Stomach (tissue), 9 donors: ENCODE measurements around the gene UCKL1. TPM values are rescaled to one million over a fixed set of nuclear protein-coding genes. Genes with fewer than 3 reads are reported as not detected.

Experiments used
- DNase-seq, 2 donors: peaks; one replicate each; pipeline versions ENCODE4 v3.0.0 to v3.0.0-alpha.2; 2013 to 2019
- H3K27ac ChIP-seq, 5 donors: fragments of 200-600 bp in 4 of 5; sonication (generic) in 4 of 5; one replicate each; pipeline ENCODE4 v1.5.1; 2013 to 2019; ENCODE audit warnings: mild to moderate bottlenecking in 1 of 5, moderate library complexity in 1 of 5
- H3K27me3 ChIP-seq, 3 donors: fragments of 200-600 bp; sonication (generic); one replicate each; pipeline ENCODE4 v1.5.1; 2017 to 2019; ENCODE audit warnings: mixed run types in 1 of 3
- H3K36me3 ChIP-seq, 4 donors: fragments of 200-600 bp; sonication (generic); 1 replicate in 3 of 4; 2 replicates in 1 of 4; pipeline ENCODE4 v1.5.1; 2016 to 2019
- H3K4me1 ChIP-seq, 4 donors: fragments of 200-600 bp; sonication (generic); one replicate each; pipeline ENCODE4 v1.5.1; 2016 to 2019
- H3K4me3 ChIP-seq, 4 donors: fragments of 200-600 bp; sonication (generic) in 3 of 4; one replicate each; pipeline ENCODE4 v1.5.1; 2016 to 2019; ENCODE audit warnings: mild to moderate bottlenecking in 1 of 4
- H3K9me3 ChIP-seq, 4 donors: fragments of 200-600 bp; sonication (generic); one replicate each; pipeline ENCODE4 v1.5.1; 2016 to 2019
- CTCF ChIP-seq, 7 experiments: fragments of 450-650 bp in 4 of 7; fragments of 200-600 bp in 3 of 7; sonication (generic) in 3 of 7; IDR thresholded peaks; one replicate each; pipeline ENCODE4 v1.5.1; 2016 to 2019; ENCODE audit warnings: antibody characterized with exemption in 7 of 7, control low read depth in 2 of 7, mild to moderate bottlenecking in 1 of 7
- EP300 ChIP-seq: sonication (generic); formaldehyde crosslinking; IDR thresholded peaks from one replicate; pipeline ENCODE4 v1.6.1; 2017; ENCODE audit warnings: antibody characterized with exemption
- POLR2A ChIP-seq, 4 donors: fragments of 450-650 bp; IDR thresholded peaks; one replicate each; pipeline ENCODE4 v1.6.1; 2016; ENCODE audit warnings: antibody characterized with exemption in 4 of 4, control low read depth in 2 of 4, mild to moderate bottlenecking in 1 of 4, moderate library complexity in 1 of 4
- POLR2AphosphoS5 ChIP-seq, 3 donors: sonication (generic); formaldehyde crosslinking; IDR thresholded peaks; one replicate each; pipeline ENCODE4 v1.6.1; 2016; ENCODE audit warnings: antibody characterized with exemption in 3 of 3
- WGBS, 5 donors: extraction: QIAGEN DNeasy Blood & Tissue Kit in 3 of 5; methylation state at CpG; one replicate each; pipeline versions ENCODE4 v1.1.5 to v1.1.7; 2013 to 2018; 5-methylcytosine and 5-hydroxymethylcytosine counted together
- intact Hi-C: fragments of 100-400 bp; cut with DNase I; formaldehyde crosslinking; loops from one replicate; pipeline ENCODE4 v1.15.1; 2023; ENCODE audit warnings: low total_unique reads
- polyA plus RNA-seq, 3 donors: library from polyadenylated mRNA; stranded (reverse); fragments of 200-250 nt; gene quantifications; one replicate each; pipeline ENCODE4 v1.2.3, GENCODE V29; 2013
- total RNA-seq, 5 donors: library from RNA; depleted of rRNA; stranded (reverse); fragments of >200 nt; gene quantifications; one replicate each; pipeline versions ENCODE4 v1.1.0 to v1.2.3, GENCODE V29; 2014 to 2016
- donor health status: healthy with polysubstance abuse.
- donor health status: Bipolar disorder and iron deficiency.
- donor health status: healthy.

UCKL1 gene
- total and polyA plus RNA-seq, 8 donors, result 17.7 to 107 (median 32.2) TPM

DNA sequence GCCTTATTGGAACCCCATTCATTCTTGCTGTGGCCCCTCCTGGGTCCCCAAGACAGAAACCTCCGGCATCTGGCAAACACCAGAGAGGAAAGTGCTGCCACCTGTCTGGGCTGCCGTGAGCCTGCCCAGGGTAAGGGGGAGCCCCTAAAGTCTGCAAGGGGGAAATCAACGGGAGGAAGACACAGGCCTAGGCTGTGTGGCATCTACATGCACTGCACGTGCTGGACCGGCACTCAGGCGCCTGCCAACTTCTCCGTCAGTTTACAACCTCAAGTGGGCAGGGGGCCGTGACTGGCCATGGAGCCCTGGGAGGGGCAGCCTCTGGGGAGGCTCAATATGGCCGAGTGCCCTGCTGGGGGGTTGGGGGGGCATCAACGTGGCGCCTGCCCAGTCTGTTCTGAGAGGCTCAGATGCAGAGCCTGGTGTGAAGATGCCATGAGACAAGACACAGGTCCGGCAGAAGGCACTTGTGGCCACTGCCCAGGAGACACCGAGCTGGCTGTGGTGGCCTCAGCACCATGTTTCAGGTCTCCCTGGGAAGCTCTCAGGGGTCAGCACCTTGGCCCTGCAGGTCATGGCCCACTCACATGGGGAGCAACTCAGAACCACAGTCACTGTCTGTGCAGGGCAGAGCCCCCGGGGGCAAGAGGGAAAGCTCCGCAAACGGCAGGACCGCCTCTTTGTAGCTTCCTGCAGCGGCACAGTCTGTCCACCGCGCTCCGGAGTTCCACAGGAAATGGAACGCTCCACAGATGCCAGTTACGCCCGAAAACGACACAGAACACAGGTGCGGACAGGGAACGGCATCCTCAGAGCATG, 8.4 kb downstream of the UCKL1 start:
- peak in 1 of 2 donors; percentile 56 for DNase-seq
- peak overlapping the region in 2 of 4 donors; percentile 5 to 42 for H3K4me3 ChIP-seq
- WGBS, 5 donors, result 38 to 59% (median 46%) methylated on average over 26 to 27 of the region's 27 CpGs

DNA sequence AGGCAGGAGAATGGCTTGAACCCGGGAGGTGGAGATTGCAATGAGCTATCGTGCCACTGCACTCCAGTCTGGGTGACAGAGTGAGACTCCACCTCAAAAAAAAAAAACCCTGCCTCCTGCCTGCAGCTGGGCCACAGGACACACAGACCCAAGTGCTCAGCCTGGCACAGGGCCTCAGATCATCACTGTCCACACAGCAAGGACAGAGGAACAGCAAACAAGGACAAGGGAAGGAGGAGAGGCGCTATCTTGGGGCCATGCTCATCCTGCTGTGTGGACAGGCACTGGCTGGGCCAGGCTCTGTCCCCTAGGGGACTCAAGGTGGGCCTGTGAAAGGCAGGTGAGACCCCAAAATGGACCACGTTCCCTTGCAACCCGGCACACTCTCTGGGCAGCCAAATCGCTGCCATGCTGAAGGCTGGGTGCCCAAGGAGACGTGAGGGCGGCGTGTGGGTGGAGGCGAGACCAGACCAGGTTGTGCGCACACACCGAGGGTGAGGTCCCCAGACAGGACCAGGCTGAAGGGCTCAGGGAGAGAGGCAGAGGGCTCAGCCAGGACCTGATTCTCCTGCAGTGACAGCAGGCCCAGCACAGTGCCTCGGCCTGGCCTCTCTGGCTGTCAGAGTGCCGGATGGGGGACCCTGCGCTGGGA, 9.1 kb downstream of the UCKL1 start:
- no peak for DNase-seq
- WGBS, 5 donors, result 70 to 84% (median 76%) methylated on average over 9 to 15 of the region's 15 CpGs

More for the DNA sequence above, 8.4 kb downstream of the UCKL1 start:
- peak overlapping the region in 4 of 5 donors; percentile 39 to 88 (median 82) for H3K27ac ChIP-seq
- TF ChIP-seq POLR2A (IDR thresholded peaks at IDR 0.05) (no peak), POLR2AphosphoS5 (IDR thresholded peaks at IDR 0.05) (peak in 1 of 3 donors; percentile 4), CTCF (IDR thresholded peaks at IDR 0.05) (no peak), EP300 (no peak)
- intact Hi-C loops, result no loop called here
- H3K36me3 ChIP-seq, result peaks cover 31 to 42% (median 39%) of the 10 kb centered on the region in 4 donors
- no peaks in the 10 kb centered on the region for H3K9me3 ChIP-seq
- peaks cover 54 to 73% (median 69%) of the 10 kb centered on the region in 4 donors for H3K4me1 ChIP-seq
- H3K27me3 ChIP-seq, result no peaks in the 10 kb centered on the region

DNA sequence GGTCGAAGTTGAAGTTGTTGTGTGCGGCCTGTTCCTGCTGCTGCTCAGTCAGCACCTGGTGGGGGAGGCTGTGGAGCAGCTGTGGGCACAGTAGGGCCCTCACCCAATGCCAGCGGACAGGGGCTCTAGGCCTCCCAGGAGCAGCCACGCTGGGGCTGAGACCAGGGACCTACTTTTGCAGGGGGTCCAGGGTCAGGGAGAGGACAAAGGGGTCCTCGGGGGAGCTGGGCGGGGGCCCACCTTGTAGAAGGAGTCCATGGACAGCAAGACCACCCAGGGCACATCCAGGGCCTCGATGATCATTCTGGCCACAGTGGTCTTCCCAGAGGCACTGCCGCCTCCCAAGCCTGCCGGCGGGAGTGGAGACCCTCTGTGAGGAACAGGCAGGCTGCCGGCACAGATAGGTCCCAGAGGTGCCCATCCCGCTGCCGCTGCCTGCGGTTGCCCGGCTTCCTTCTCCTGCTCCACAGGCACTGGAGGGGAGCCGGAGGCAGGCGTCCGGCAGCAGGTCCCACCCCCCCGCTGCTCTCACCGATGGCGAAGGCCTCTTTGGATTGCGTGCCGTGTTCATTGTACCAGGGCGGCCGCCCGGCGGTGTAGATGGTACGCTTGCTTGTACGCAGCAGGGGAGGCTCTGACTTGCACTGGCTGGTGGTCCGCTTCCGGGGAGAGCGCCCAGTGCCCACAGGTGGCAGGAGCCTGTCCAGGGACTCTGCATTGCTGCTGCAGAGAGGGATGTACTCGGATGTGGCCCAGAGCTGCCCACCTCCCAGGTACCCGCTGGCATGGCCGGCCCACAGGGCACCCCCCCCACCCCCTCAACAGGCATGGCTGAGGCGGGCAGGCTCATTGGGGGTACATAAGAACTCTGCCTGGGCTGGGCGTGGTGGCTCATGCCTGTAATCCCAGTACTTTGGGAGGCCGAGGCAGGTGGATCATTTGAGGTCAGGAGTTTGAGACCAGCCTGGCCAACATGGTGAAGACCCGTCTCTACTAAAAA, 10.0 kb downstream of the UCKL1 start:
- Histone ChIP-seq H3K4me3 (no peak overlapping the region), H3K36me3 (peaks cover 34 to 48% (median 45%) of the 10 kb centered on the region in 4 donors), H3K9me3 (no peaks in the 10 kb centered on the region), H3K4me1 (peaks cover 46 to 69% (median 64%) of the 10 kb centered on the region in 4 donors), H3K27me3 (no peaks in the 10 kb centered on the region), H3K27ac (peak overlapping the region in 1 of 5 donors; percentile 88)
- WGBS, 5 donors, result 91 to 96% (median 93%) methylated on average over 22 to 39 of the region's 39 CpGs
- DNase-seq, result no peak
- intact Hi-C loops, result no loop called here
- no peak for TF ChIP-seq POLR2A (IDR thresholded peaks at IDR 0.05)
- no peak for TF ChIP-seq POLR2AphosphoS5 (IDR thresholded peaks at IDR 0.05)
- no peak for TF ChIP-seq CTCF (IDR thresholded peaks at IDR 0.05)
- TF ChIP-seq EP300, result no peak

More for the DNA sequence above, 9.1 kb downstream of the UCKL1 start:
- intact Hi-C loops, result no loop called here
- no peak overlapping the region for H3K4me3 ChIP-seq
- peak overlapping the region in 3 of 5 donors; percentile 39 to 88 (median 78) for H3K27ac ChIP-seq
- H3K27me3 ChIP-seq, result no peaks in the 10 kb centered on the region
- peaks cover 34 to 44% (median 42%) of the 10 kb centered on the region in 4 donors for H3K36me3 ChIP-seq
- no peak for TF ChIP-seq EP300
- TF ChIP-seq POLR2AphosphoS5 (IDR thresholded peaks at IDR 0.05), result no peak
- TF ChIP-seq POLR2A (IDR thresholded peaks at IDR 0.05), result no peak
- TF ChIP-seq CTCF (IDR thresholded peaks at IDR 0.05), result no peak
- H3K4me1 ChIP-seq, result peaks cover 51 to 71% (median 68%) of the 10 kb centered on the region in 4 donors
- no peaks in the 10 kb centered on the region for H3K9me3 ChIP-seq
